ACC112 (cell line): ENCODE results near the gene DNAH17.
A peak's percentile ranks its signal among the peaks of the same experiment; 100 is the strongest.

ENCODE experiments used
- H2AFZ ChIP-seq: fragments of 200-600 bp; sonication (generic); one replicate; pipeline ENCODE4 v1.6.0; 2017; ENCODE audit warnings: antibody characterized with exemption, low read length; ENCODE audit not compliant: unreplicated experiment
- H3K27ac ChIP-seq: fragments of 200-600 bp; sonication (generic); 2 replicates; pipeline ENCODE4 v1.5.1; 2014; ENCODE audit warnings: low read depth, mild to moderate bottlenecking, antibody characterized with exemption, low read length, moderate library complexity
- H3K27me3 ChIP-seq: fragments of 200-600 bp; sonication (generic); 2 replicates; pipeline ENCODE4 v1.6.1; 2014; ENCODE audit warnings: mild to moderate bottlenecking, antibody characterized with exemption, low read length, moderate library complexity, mixed read lengths; ENCODE audit not compliant: insufficient read depth
- H3K36me3 ChIP-seq: fragments of 200-600 bp; sonication (generic); 2 replicates; pipeline ENCODE4 v1.6.1; 2016; ENCODE audit warnings: mild to moderate bottlenecking, antibody characterized with exemption, low read length, moderate library complexity, mixed read lengths; ENCODE audit not compliant: insufficient read depth
- H3K4me1 ChIP-seq: fragments of 200-600 bp; sonication (generic); one replicate; pipeline ENCODE4 v1.6.1; 2016; ENCODE audit warnings: low read length, mixed read lengths; ENCODE audit not compliant: insufficient read depth, unreplicated experiment, control insufficient read depth
- H3K4me3 ChIP-seq: fragments of 200-600 bp; sonication (generic); 2 replicates; pipeline ENCODE4 v1.5.1; 2014; ENCODE audit warnings: mild to moderate bottlenecking, low read depth, low read length
- H3K79me2 ChIP-seq: fragments of 200-600 bp; sonication (generic); one replicate; pipeline ENCODE4 v1.6.0; 2016; ENCODE audit warnings: low read length; ENCODE audit not compliant: control insufficient read depth, unreplicated experiment, insufficient read depth

The DNAH17 gene

DNA sequence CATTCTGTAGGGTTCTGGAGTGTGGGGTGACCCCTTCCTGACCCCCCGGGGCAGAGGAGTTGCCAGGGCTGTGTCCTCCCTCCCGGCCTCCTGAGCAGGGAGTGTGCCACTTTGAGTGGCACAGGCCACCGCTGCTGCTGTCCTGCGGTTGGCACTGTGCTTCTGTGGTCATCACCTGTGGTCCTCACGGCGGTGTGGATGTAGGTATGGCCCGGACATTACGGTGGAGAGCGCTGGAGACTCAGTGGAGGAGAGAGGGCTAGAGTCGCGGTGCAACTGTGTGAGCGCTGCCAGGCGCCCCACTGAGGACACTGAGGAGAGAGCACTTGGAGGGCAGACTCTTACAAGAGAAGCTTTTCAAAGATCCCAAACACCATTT lies 159.7 kb downstream of the DNAH17 start:
- Histone ChIP-seq H3K27ac (no peak overlapping the region), H3K4me3 (no peak overlapping the region), H2AFZ (no peak overlapping the region), H3K4me1 (peaks cover 18% of the 10 kb centered on the region), H3K27me3 (no peaks in the 10 kb centered on the region), H3K36me3 (no peaks in the 10 kb centered on the region), H3K79me2 (peaks cover 3% of the 10 kb centered on the region)

DNA sequence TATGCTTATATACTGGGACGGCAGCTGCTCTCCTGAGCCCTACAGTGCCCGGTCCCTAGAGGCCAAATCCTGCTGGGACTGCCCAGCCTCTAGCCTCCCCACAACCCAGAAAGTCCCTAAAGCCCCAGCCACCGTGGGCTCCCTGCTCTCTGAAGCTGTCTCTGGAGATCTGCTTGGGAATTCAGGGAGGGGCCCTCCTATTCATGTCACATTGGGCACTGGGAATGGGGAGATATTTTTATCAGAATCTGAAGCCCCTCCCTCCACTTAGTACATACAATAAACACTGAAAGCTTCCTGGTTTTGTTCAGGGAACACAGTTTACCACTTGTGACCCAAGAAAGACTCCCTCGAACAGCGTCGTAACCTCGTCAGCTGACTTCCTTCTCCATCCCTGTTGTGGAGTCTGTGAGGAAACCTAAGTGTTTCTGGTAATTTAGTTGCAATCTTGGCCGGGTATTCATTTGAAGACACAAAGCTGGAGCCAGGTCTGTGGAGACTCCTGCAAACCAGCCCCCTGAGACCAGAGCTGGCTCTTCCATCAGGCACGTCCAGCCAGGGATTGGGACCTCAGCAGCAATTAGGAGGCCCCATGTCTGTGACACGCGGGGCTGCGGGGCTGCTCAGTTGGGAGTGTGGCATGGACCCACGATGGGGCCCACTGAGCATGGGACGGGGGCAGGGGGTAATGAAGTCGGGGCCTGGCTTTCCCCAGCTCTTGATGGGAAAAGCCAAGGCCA lies 160.2 kb downstream of the DNAH17 start:
- H3K36me3 ChIP-seq = no peaks in the 10 kb centered on the region
- peaks cover 19% of the 10 kb centered on the region for H3K4me1 ChIP-seq
- peaks cover 3% of the 10 kb centered on the region for H3K79me2 ChIP-seq
- no peak overlapping the region for H3K4me3 ChIP-seq
- no peak overlapping the region for H2AFZ ChIP-seq
- no peaks in the 10 kb centered on the region for H3K27me3 ChIP-seq
- H3K27ac ChIP-seq = peak overlapping the region; percentile 7

DNA sequence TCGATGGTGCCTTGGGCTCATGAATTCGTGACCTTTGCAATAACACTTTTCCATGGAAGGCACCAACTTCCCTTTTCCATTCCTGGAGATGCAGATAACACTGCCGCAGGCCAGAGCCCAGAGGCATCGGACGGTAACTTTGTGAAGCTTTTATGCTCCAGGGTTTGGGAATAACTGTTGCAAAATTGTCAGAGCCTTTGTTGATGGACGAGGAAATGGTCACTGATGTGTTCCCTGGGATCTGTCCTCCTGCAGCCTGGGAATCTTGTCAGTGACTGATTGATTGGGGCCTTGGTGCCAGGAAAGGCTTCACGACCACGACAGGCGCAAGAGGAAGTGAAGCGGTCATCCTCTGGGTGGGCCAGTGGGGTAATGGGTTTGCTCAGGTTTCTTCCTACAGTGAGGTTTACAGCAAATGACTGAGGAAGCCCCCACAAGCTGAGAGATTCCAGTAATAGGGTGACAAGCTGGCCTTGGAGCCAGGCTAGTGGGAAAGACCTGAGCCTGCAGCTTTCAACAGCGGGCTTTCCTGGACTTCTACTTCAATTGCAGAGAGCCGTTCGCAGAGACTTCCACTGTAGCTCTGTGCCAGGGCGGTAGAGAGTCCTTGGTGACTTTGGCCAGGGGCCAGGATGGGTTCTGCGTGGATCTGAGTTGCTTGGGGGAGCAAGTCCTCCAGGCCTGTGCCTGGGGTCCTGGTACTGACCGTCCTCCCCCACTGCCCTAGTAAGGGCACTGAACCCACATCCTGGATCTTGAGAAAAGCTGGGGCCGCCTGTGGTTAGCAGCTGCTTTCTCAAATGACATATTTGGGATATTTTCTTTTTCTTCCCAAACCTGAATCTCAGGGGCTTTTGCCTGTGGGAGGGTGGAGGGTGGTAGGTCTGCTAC lies 161.1 kb downstream of the DNAH17 start:
- H3K4me3 ChIP-seq = no peak overlapping the region
- H2AFZ ChIP-seq = no peak overlapping the region
- no peaks in the 10 kb centered on the region for H3K27me3 ChIP-seq
- H3K27ac ChIP-seq = peak overlapping the region; percentile 7; the same call in 1 of the 2 replicates
- H3K4me1 ChIP-seq = peaks cover 19% of the 10 kb centered on the region
- no peaks in the 10 kb centered on the region for H3K36me3 ChIP-seq
- H3K79me2 ChIP-seq = peaks cover 3% of the 10 kb centered on the region

- Histone ChIP-seq H3K79me2 (peaks cover 10% of the 10 kb centered on the region), H3K36me3 (no peaks in the 10 kb centered on the region), H3K27ac (no peak overlapping the region)
Observed at GRCh38 chr17:78414178-78415162, 162.7 kb downstream of the DNAH17 start.

GRCh38 chr17:78412403-78412802 lies 164.8 kb downstream of the DNAH17 start:
- H3K79me2 ChIP-seq = peaks cover 23% of the 10 kb centered on the region
- H3K4me1 ChIP-seq = peaks cover 18% of the 10 kb centered on the region
- no peak overlapping the region for H3K4me3 ChIP-seq
- H3K27me3 ChIP-seq = no peaks in the 10 kb centered on the region
- H3K36me3 ChIP-seq = no peaks in the 10 kb centered on the region
- H3K27ac ChIP-seq = no peak overlapping the region
- no peak overlapping the region for H2AFZ ChIP-seq

More at GRCh38 chr17:78414178-78415162, 162.7 kb downstream of the DNAH17 start:
- Histone ChIP-seq H3K4me3 (no peak overlapping the region), H3K27me3 (no peaks in the 10 kb centered on the region), H3K4me1 (peaks cover 19% of the 10 kb centered on the region), H2AFZ (no peak overlapping the region)

GRCh38 chr17:78411241-78411857 lies 165.8 kb downstream of the DNAH17 start:
- Histone ChIP-seq H3K4me3 (no peak overlapping the region), H2AFZ (no peak overlapping the region), H3K4me1 (peaks cover 8% of the 10 kb centered on the region), H3K27me3 (no peaks in the 10 kb centered on the region), H3K27ac (no peak overlapping the region), H3K79me2 (peaks cover 31% of the 10 kb centered on the region), H3K36me3 (no peaks in the 10 kb centered on the region)

GRCh38 chr17:78409191-78409928 lies 167.8 kb downstream of the DNAH17 start:
- Histone ChIP-seq H3K27ac (no peak overlapping the region), H2AFZ (no peak overlapping the region), H3K79me2 (peaks cover 36% of the 10 kb centered on the region), H3K36me3 (peaks cover 2% of the 10 kb centered on the region; the same call in 1 of the 2 replicates), H3K4me3 (no peak overlapping the region), H3K27me3 (no peaks in the 10 kb centered on the region), H3K4me1 (peaks cover 4% of the 10 kb centered on the region)

DNA sequence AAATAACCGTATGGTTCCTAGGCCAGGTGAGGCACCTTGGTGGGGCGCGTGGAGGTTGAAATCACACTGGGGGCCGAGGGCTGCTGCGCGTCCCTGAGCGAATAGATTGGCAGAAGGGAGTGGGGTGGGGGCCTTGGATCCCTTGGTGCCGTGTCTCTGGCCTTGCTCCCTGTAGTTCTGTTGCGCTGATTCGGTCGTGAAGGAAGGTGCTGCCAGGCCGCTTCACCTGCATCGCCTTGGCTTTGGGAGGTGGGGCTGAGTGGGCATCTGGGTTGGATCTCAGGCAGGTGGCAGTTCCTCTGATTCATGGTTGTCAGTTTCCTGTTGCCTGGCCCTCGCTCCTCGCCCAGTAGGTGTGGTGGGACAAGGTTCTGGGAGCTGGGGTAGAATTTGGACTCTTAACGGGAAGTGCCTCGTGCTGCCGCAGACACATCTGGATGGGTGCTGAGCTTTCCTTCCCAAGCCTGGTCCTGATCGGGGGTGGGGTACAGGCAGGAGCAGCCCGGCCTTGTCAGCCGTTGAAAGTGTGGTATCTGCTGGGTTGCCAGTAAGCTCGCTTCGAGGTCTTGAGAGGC lies 168.6 kb downstream of the DNAH17 start:
- Histone ChIP-seq H3K27ac (no peak overlapping the region), H3K36me3 (peaks cover 5% of the 10 kb centered on the region; the same call in 1 of the 2 replicates), H3K4me3 (no peak overlapping the region), H3K4me1 (peaks cover 4% of the 10 kb centered on the region), H3K27me3 (no peaks in the 10 kb centered on the region), H3K79me2 (peaks cover 37% of the 10 kb centered on the region), H2AFZ (no peak overlapping the region)

- H3K79me2 ChIP-seq = peaks cover 37% of the 10 kb centered on the region
- H3K27me3 ChIP-seq = no peaks in the 10 kb centered on the region
- no peak overlapping the region for H2AFZ ChIP-seq
- H3K36me3 ChIP-seq = peaks cover 5% of the 10 kb centered on the region; the same call in 1 of the 2 replicates
- no peak overlapping the region for H3K4me3 ChIP-seq
- no peak overlapping the region for H3K27ac ChIP-seq
- peaks cover under 1% of the 10 kb centered on the region for H3K4me1 ChIP-seq
Observed at GRCh38 chr17:78407387-78408000, 169.7 kb downstream of the DNAH17 start.
